Neural progenitor cell (in vitro differentiated cells): ENCODE data around the gene ATG9A. TPM values are rescaled to one million over a fixed set of nuclear protein-coding genes. Genes with fewer than 3 reads are reported as not detected.
A peak's percentile ranks its signal among the peaks of the same experiment; 100 is the strongest.
"Not testable (repeated sequence)": the region's sequence is repeated elsewhere in the genome, so short reads cannot be mapped to it uniquely, and the experiment has no call there.

Experiments used
- DNase-seq: peaks from one replicate; pipeline ENCODE4 v3.0.0-alpha.2; 2016; ENCODE audit warnings: low spot score
- H2AFZ ChIP-seq: fragments of 200-600 bp; sonication (generic); replicated peaks from 2 replicates; pipeline ENCODE4 v1.6.1; 2016; ENCODE audit warnings: antibody characterized with exemption
- H3F3A ChIP-seq: fragments of 200-600 bp; sonication (generic); 2 replicates; pipeline ENCODE4 v1.6.1; 2016; ENCODE audit warnings: antibody characterized with exemption, low read depth
- H3K27ac ChIP-seq: fragments of 200-600 bp; sonication (generic); 2 replicates; pipeline ENCODE4 v1.5.1; 2016; ENCODE audit warnings: mild to moderate bottlenecking
- H3K27me3 ChIP-seq: fragments of 200-600 bp; sonication (generic); 2 replicates; pipeline ENCODE4 v1.6.1; 2016; ENCODE audit warnings: mild to moderate bottlenecking, moderate library complexity
- H3K36me3 ChIP-seq: fragments of 200-600 bp; sonication (generic); 2 replicates; pipeline ENCODE4 v1.5.1; 2016
- H3K4me1 ChIP-seq: fragments of 200-600 bp; sonication (generic); 2 replicates; pipeline ENCODE4 v1.6.1; 2016; ENCODE audit warnings: mixed run types
- H3K4me2 ChIP-seq: fragments of 200-600 bp; sonication (generic); 2 replicates; pipeline ENCODE4 v1.6.1; 2016
- H3K4me3 ChIP-seq: fragments of 200-600 bp; sonication (generic); 2 replicates; pipeline ENCODE4 v1.5.1; 2016
- H3K79me2 ChIP-seq: fragments of 200-600 bp; sonication (generic); 2 replicates; pipeline ENCODE4 v1.6.1; 2016; ENCODE audit warnings: low read depth
- H3K9ac ChIP-seq: fragments of 200-600 bp; sonication (generic); 2 replicates; pipeline ENCODE4 v1.6.1; 2016
- H3K9me3 ChIP-seq: fragments of 200-600 bp; sonication (generic); 2 replicates; pipeline ENCODE4 v1.5.1; 2016; ENCODE audit warnings: low read depth
- H4K20me1 ChIP-seq: fragments of 200-600 bp; sonication (generic); 2 replicates; pipeline ENCODE4 v1.6.1; 2016; ENCODE audit warnings: low read depth
- H3K27ac Mint-ChIP-seq: 3 replicates; pipeline ENCODE4 v1.8.0; 2021; ENCODE audit warnings: mixed read lengths
- H3K27me3 Mint-ChIP-seq: 2 replicates; pipeline ENCODE4 v1.8.0; 2022; ENCODE audit warnings: low read depth, mild to moderate bottlenecking, inconsistent platforms, moderate library complexity, mixed read lengths; ENCODE audit not compliant: insufficient read depth
- H3K36me3 Mint-ChIP-seq: 3 replicates; pipeline ENCODE4 v1.8.0; 2021; ENCODE audit warnings: mixed read lengths
- H3K4me1 Mint-ChIP-seq: 3 replicates; pipeline ENCODE4 v1.8.0; 2021; ENCODE audit warnings: mixed read lengths
- H3K4me3 Mint-ChIP-seq: 3 replicates; pipeline ENCODE4 v1.8.0; 2021; ENCODE audit warnings: mild to moderate bottlenecking, moderate library complexity, mixed read lengths
- H3K9me3 Mint-ChIP-seq: 3 replicates; pipeline ENCODE4 v1.8.0; 2020; ENCODE audit warnings: mixed read lengths
- EZH2 ChIP-seq: fragments of 200-600 bp; sonication (generic); IDR thresholded peaks from 2 replicates; pipeline ENCODE4 v1.6.1; 2017; ENCODE audit warnings: antibody characterized with exemption, mild to moderate bottlenecking, moderate library complexity
- EZH2phosphoT487 ChIP-seq: fragments of 200-600 bp; sonication (generic); IDR thresholded peaks from 2 replicates; pipeline ENCODE4 v1.6.1; 2017; ENCODE audit warnings: antibody characterized with exemption
- total RNA-seq: library from RNA; depleted of rRNA; stranded (reverse); fragments of >200 nt; gene quantifications from 2 replicates; pipeline ENCODE4 v1.2.3, GENCODE V29; 2015; ENCODE audit warnings: low replicate concordance
- TF ChIP-seq, protein P1 (sequence below): fragments of 200-600 bp; sonication (generic); IDR thresholded peaks from 2 replicates; pipeline ENCODE4 v1.5.1; 2017; ENCODE audit warnings: antibody characterized with exemption, mild to moderate bottlenecking

Gene ATG9A
- total RNA-seq, 1 donor from 2014 or later: 32.7 TPM

DNA sequence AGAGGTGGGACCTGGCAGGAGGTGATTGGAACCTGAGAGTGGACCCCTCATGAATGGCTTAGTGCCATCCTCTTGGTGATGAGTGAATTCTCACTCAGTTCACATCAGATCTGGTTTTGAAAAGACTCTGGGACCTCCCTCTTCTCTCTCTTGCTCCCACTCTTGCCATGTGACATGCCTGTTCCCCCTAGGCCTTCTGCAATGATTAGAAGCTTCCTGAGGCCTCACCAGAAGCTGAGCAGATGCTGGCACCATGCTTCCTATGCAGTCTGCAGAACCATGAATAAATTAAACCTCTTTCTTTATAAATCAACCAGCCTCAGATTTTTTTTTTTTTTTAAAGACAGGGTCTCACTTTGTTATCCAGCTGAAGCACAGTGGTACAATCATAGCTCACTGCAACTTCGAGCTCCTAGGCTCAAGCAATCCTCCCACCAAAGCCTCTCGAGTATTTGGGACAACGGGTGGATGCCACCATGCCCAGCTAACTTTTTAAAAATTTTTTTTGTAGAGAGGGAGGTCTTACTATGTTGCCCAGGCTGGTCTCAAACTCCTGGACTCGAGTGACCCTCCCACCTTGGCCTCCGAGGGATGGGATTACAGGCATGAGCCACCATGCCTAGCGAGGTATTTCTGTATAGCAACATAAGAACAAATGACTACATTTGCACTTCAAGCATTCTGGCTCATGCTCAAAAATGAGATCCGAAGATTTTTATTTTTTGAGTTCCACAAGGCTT is 24.8 kb downstream of the ATG9A start:
- Histone ChIP-seq H2AFZ (no peak overlapping the region), H4K20me1 (no peaks in the 10 kb centered on the region), H3K27me3 (no peaks in the 10 kb centered on the region), H3F3A (peaks cover 26% of the 10 kb centered on the region), H3K4me2 (no peak overlapping the region), H3K36me3 (no peaks in the 10 kb centered on the region), H3K9me3 (no peaks in the 10 kb centered on the region), H3K4me3 (no peak overlapping the region), H3K4me1 (peaks cover 7% of the 10 kb centered on the region), H3K27ac (no peak overlapping the region), H3K9ac (no peak overlapping the region), H3K79me2 (no peaks in the 10 kb centered on the region)
- Mint-ChIP-seq H3K4me1 (peaks cover 28% of the 10 kb centered on the region), H3K27ac (no peak overlapping the region), H3K4me3 (peak overlapping the region; percentile 95), H3K9me3 (peaks cover 12% of the 10 kb centered on the region), H3K27me3 (peaks cover 2% of the 10 kb centered on the region), H3K36me3 (peaks cover 2% of the 10 kb centered on the region)
- no peak for DNase-seq
- TF ChIP-seq, protein P1, sequence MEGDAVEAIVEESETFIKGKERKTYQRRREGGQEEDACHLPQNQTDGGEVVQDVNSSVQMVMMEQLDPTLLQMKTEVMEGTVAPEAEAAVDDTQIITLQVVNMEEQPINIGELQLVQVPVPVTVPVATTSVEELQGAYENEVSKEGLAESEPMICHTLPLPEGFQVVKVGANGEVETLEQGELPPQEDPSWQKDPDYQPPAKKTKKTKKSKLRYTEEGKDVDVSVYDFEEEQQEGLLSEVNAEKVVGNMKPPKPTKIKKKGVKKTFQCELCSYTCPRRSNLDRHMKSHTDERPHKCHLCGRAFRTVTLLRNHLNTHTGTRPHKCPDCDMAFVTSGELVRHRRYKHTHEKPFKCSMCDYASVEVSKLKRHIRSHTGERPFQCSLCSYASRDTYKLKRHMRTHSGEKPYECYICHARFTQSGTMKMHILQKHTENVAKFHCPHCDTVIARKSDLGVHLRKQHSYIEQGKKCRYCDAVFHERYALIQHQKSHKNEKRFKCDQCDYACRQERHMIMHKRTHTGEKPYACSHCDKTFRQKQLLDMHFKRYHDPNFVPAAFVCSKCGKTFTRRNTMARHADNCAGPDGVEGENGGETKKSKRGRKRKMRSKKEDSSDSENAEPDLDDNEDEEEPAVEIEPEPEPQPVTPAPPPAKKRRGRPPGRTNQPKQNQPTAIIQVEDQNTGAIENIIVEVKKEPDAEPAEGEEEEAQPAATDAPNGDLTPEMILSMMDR: no peak
- no peak for TF ChIP-seq EZH2phosphoT487
- no peak for TF ChIP-seq EZH2

DNA sequence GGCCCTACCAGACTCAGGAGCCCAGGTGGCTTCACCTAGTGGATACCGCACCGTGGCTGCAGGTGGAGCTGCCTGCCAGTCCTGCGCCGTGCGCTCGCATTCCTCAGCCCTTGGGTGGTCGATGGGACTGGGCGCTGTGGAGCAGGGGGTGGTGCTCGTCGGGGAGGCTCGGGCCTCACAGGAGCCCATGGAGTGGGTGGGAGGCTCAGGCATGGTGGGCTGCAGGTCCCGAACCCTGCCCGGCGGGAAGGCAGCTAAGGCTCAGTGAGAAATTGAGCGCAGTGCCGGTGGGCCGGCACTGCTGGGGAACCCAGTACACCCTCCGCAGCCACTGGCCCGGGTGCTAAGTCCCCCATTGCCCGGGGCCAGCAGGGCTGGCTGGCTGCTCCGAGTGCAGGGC is 28.1 kb downstream of the ATG9A start:
- not testable (repeated sequence) for H3K27ac ChIP-seq, H3K36me3 ChIP-seq, H3K27me3 ChIP-seq, H3K4me3 ChIP-seq, H2AFZ ChIP-seq, H3K4me1 ChIP-seq, H3K27me3 Mint-ChIP-seq, H3K9ac ChIP-seq, H3K79me2 ChIP-seq, H4K20me1 ChIP-seq, H3K36me3 Mint-ChIP-seq, H3F3A ChIP-seq, H3K9me3 ChIP-seq, DNase-seq, H3K4me3 Mint-ChIP-seq, H3K4me2 ChIP-seq
- peaks cover 12% of the 10 kb centered on the region for H3K9me3 Mint-ChIP-seq
- peak overlapping the region; percentile 95 for H3K27ac Mint-ChIP-seq
- H3K4me1 Mint-ChIP-seq: peaks cover 18% of the 10 kb centered on the region

DNA sequence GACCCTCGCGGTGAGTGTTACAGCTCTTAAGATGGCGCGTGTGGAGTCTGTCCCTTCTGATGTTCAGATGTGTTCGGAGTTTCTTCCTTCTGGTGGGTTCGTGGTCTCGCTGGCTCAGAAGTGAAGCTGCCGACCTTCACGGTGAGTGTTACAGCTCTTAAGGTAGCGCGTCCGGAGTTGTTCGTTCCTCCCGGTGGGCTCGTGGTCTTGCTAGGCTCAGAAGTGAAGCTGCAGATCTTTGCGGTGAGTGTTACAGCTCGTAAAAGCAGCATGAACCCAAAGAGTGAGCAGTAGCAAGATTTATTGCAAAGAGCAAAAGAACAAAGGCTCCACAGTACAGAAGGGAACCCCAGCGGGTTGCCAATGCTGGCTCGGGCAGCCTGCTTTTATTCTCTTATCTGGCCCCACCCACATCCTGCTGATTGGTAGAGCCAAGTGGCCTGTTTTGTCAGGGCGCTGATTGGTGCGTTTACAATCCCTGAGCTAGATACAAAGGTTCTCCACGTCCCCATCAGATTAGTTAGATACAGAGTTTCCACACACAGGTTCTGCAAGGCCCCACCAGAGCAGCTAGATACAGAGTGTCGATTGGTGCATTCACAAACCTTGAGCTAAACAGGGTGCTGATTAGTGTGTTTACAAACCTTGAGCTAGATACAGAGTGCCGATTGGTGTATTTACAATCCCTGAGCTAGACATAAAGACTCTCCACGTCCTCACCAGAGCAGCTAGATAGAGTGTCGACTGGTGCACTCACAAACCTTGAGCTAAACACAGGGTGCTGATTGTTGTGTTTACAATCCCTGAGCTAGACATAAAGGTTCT is 28.7 kb downstream of the ATG9A start:
- not testable (repeated sequence) for H3K4me1 ChIP-seq
- H3K4me3 Mint-ChIP-seq: peak overlapping the region; percentile 11

DNA sequence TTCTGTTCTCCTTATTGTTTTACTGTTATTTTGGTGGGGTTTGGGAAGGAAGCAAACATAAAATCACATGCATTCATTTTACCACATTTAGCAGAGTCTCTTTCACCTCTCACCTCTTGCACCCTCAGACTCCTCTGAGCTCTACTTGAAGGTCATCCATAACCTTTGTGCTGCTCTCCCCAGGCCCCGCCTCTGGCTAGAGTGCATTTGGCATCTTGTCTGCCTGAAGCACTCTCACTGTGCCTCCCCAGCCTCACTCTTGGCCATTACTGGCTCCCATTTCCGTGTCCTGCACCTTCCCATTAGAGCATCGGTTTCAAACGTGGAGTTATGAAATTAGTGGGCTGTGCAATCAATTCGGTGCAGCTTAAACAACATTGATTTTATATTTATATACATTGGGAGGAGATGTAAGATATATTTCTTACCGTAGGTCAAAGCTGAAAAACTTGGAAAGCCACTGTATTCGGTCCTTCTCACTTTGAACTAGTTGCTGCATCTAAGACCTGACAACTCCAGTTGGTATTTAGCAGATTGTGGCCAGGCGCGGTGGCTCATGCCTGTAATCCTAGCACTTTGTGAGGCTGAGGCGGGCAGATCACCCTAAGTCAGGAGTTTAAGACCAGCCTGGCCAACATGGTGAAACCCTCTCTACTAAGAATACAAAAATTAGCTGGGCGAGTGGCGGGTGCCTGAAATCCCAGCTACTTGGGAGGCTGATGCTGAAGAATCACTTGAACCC is 29.8 kb downstream of the ATG9A start:
- TF ChIP-seq, protein P1: no peak
- TF ChIP-seq EZH2: no peak
- no peak for TF ChIP-seq EZH2phosphoT487
- H3K27me3 Mint-ChIP-seq: peaks cover 2% of the 10 kb centered on the region
- peak overlapping the region; percentile 2 for H3K27ac Mint-ChIP-seq
- H3K4me1 Mint-ChIP-seq: peaks cover 14% of the 10 kb centered on the region
- H3K4me2 ChIP-seq: no peak overlapping the region
- H3K9me3 ChIP-seq: no peaks in the 10 kb centered on the region
- no peak for DNase-seq
- H3K4me3 ChIP-seq: no peak overlapping the region
- H3K9ac ChIP-seq: no peak overlapping the region
- H3K36me3 Mint-ChIP-seq: no peaks in the 10 kb centered on the region
- H3K79me2 ChIP-seq: no peaks in the 10 kb centered on the region
- H3K4me1 ChIP-seq: no peaks in the 10 kb centered on the region
- H3K9me3 Mint-ChIP-seq: peaks cover 12% of the 10 kb centered on the region
- H3F3A ChIP-seq: peaks cover 3% of the 10 kb centered on the region
- H2AFZ ChIP-seq: no peak overlapping the region
- H3K36me3 ChIP-seq: no peaks in the 10 kb centered on the region
- no peaks in the 10 kb centered on the region for H3K27me3 ChIP-seq
- no peak overlapping the region for H3K4me3 Mint-ChIP-seq
- H3K27ac ChIP-seq: no peak overlapping the region
- no peaks in the 10 kb centered on the region for H4K20me1 ChIP-seq

More for the DNA sequence above, 28.7 kb downstream of the ATG9A start:
- H3K27ac Mint-ChIP-seq: peak overlapping the region; percentile 95
- not testable (repeated sequence) for H3K79me2 ChIP-seq, DNase-seq, H3K9ac ChIP-seq, H3K9me3 ChIP-seq, H3K27me3 Mint-ChIP-seq, H4K20me1 ChIP-seq, H3K27me3 ChIP-seq, H3K36me3 ChIP-seq, H3K36me3 Mint-ChIP-seq, H3F3A ChIP-seq, H3K4me3 ChIP-seq, H2AFZ ChIP-seq, H3K27ac ChIP-seq, H3K4me2 ChIP-seq
- H3K9me3 Mint-ChIP-seq: peaks cover 12% of the 10 kb centered on the region
- H3K4me1 Mint-ChIP-seq: peaks cover 14% of the 10 kb centered on the region
